Neural progenitor cell (in vitro differentiated cells): ENCODE results near the gene NT5DC2.

Source experiments
- CTCF ChIP-seq: fragments of 200-600 bp; sonication (generic); IDR thresholded peaks from 2 replicates; pipeline ENCODE4 v1.5.1; 2017; ENCODE audit warnings: antibody characterized with exemption, mild to moderate bottlenecking
- EZH2 ChIP-seq: fragments of 200-600 bp; sonication (generic); IDR thresholded peaks from 2 replicates; pipeline ENCODE4 v1.6.1; 2017; ENCODE audit warnings: antibody characterized with exemption, mild to moderate bottlenecking, moderate library complexity

GRCh38 chr3:52536112-52536368, 2.4 kb upstream of the NT5DC2 start:
- TF ChIP-seq CTCF (no peak), EZH2 (no peak)
